WTC11 (cell line): ENCODE measurements around the gene TFAP2E. TPM values are rescaled to one million over a fixed set of nuclear protein-coding genes. Genes with fewer than 3 reads are reported as not detected.
A peak's percentile ranks its signal among the peaks of the same experiment; 100 is the strongest.

Source experiments
- ATAC-seq: fragments of 200-7000 bp; cut with Tn5 transposase; 2 replicates; pipeline ENCODE4 v1.10.0; 2021; ENCODE audit warnings: mild to moderate bottlenecking, moderate library complexity
- CTCF ChIA-PET: fragments of 300-600 bp; sonication (Branson Sonifier 250); formaldehyde crosslinking; loops from one replicate; lab custom pipeline; 2021; ENCODE audit warnings: antibody characterized with exemption; lab: Charles Lee
- POLR2A ChIA-PET: fragments of 350-600 bp; sonication (Branson Sonifier 250); formaldehyde crosslinking; loops from one replicate; lab custom pipeline; 2021; ENCODE audit warnings: antibody characterized with exemption; lab: Charles Lee
- DNase-seq: peaks from one replicate; pipeline ENCODE4 v3.0.0; 2021; ENCODE audit warnings: low spot score
- H3K27ac Mint-ChIP-seq: 2 replicates; pipeline ENCODE4 v1.8.0; 2021; ENCODE audit warnings: mixed read lengths
- H3K27me3 Mint-ChIP-seq: 2 replicates; pipeline ENCODE4 v1.8.0; 2021; ENCODE audit warnings: low read depth, mild to moderate bottlenecking, moderate library complexity, mixed read lengths
- H3K36me3 Mint-ChIP-seq: 2 replicates; pipeline ENCODE4 v1.8.0; 2021; ENCODE audit warnings: mixed read lengths
- H3K4me1 Mint-ChIP-seq: 2 replicates; pipeline ENCODE4 v1.8.0; 2022; ENCODE audit warnings: mixed read lengths
- H3K4me3 Mint-ChIP-seq: 2 replicates; pipeline ENCODE4 v1.8.0; 2021; ENCODE audit warnings: mild to moderate bottlenecking, moderate library complexity, mixed read lengths
- H3K9me3 Mint-ChIP-seq: 2 replicates; pipeline ENCODE4 v1.8.0; 2021; ENCODE audit warnings: mixed read lengths
- AR ChIP-seq: fragments of 250-450 bp; sonication (Bioruptor Pico); IDR thresholded peaks from 2 replicates; pipeline ENCODE4 v1.9.0; 2021; ENCODE audit warnings: mild to moderate bottlenecking
- CBFB ChIP-seq: sonication (generic); formaldehyde crosslinking; IDR thresholded peaks from 2 replicates; pipeline ENCODE4 v1.8.1; 2022; ENCODE audit warnings: mild to moderate bottlenecking, low read depth, missing genetic modification reagents
- CREM ChIP-seq: sonication (generic); formaldehyde crosslinking; IDR thresholded peaks from 2 replicates; pipeline ENCODE4 v1.8.1; 2022; ENCODE audit warnings: mild to moderate bottlenecking, missing genetic modification reagents, moderate library complexity
- CTCF ChIP-seq: fragments of 200-600 bp; IDR thresholded peaks from 2 replicates; pipeline ENCODE4 v1.8.0; 2022; ENCODE audit warnings: antibody characterized with exemption
- ELF4 ChIP-seq: sonication (generic); formaldehyde crosslinking; IDR thresholded peaks from 2 replicates; pipeline ENCODE4 v1.8.1; 2022; ENCODE audit warnings: low read depth, mild to moderate bottlenecking, moderate library complexity, missing genetic modification reagents
- ETV6 ChIP-seq: sonication (generic); formaldehyde crosslinking; IDR thresholded peaks from 2 replicates; pipeline ENCODE4 v1.8.1; 2022; ENCODE audit warnings: mild to moderate bottlenecking, missing genetic modification reagents
- FOXK1 ChIP-seq: sonication (generic); formaldehyde crosslinking; IDR thresholded peaks from 2 replicates; pipeline ENCODE4 v1.8.0; 2022; ENCODE audit warnings: mild to moderate bottlenecking, moderate library complexity, missing genetic modification reagents
- HMGA2 ChIP-seq: fragments of 250-450 bp; sonication (Bioruptor Pico); IDR thresholded peaks from 2 replicates; pipeline ENCODE4 v1.4.0; 2021; ENCODE audit warnings: mild to moderate bottlenecking, moderate library complexity
- IRF2 ChIP-seq: sonication (generic); formaldehyde crosslinking; IDR thresholded peaks from 2 replicates; pipeline ENCODE4 v1.8.0; 2022; ENCODE audit warnings: low read depth, missing genetic modification reagents, borderline replicate concordance
- JUN ChIP-seq: sonication (generic); formaldehyde crosslinking; IDR thresholded peaks from 2 replicates; pipeline ENCODE4 v1.8.0; 2023; ENCODE audit warnings: mild to moderate bottlenecking, missing genetic modification reagents
- MXD4 ChIP-seq: fragments of 250-450 bp; sonication (Bioruptor Pico); IDR thresholded peaks from 2 replicates; pipeline ENCODE4 v1.8.0; 2021; ENCODE audit warnings: mild to moderate bottlenecking, moderate library complexity, borderline replicate concordance
- TEAD4 ChIP-seq: sonication (generic); formaldehyde crosslinking; IDR thresholded peaks from 2 replicates; pipeline ENCODE4 v1.8.0; 2022; ENCODE audit warnings: mild to moderate bottlenecking, missing genetic modification reagents
- ZNF317 ChIP-seq: sonication (generic); formaldehyde crosslinking; IDR thresholded peaks from 2 replicates; pipeline ENCODE4 v1.8.1; 2023; ENCODE audit warnings: low read depth, mild to moderate bottlenecking, moderate library complexity, missing genetic modification reagents, borderline replicate concordance
- total RNA-seq: library from RNA; stranded (reverse); gene quantifications from 3 replicates; pipeline ENCODE4 v1.2.3, GENCODE V29; 2021
- TF ChIP-seq, protein P1 (sequence below): sonication (generic); formaldehyde crosslinking; conservative IDR thresholded peaks from 2 replicates; pipeline ENCODE4 v1.8.1; 2022; ENCODE audit warnings: mild to moderate bottlenecking, missing genetic modification reagents
- TF ChIP-seq, protein P2 (sequence below): fragments of 250-450 bp; sonication (Bioruptor Pico); IDR thresholded peaks from 2 replicates; pipeline ENCODE4 v1.9.0; 2021; ENCODE audit warnings: mild to moderate bottlenecking
- TF ChIP-seq, protein P3 (sequence below): sonication (generic); formaldehyde crosslinking; IDR thresholded peaks from 2 replicates; pipeline ENCODE4 v1.8.1; 2022; ENCODE audit warnings: mild to moderate bottlenecking, moderate library complexity, missing genetic modification reagents
- TF ChIP-seq, protein P4 (sequence below): fragments of 250-450 bp; sonication (Bioruptor Pico); IDR thresholded peaks from 2 replicates; pipeline ENCODE4 v1.8.0; 2021; ENCODE audit warnings: mild to moderate bottlenecking
- TF ChIP-seq, protein P5 (sequence below): sonication (generic); formaldehyde crosslinking; IDR thresholded peaks from 2 replicates; pipeline ENCODE4 v1.8.0; 2023; ENCODE audit warnings: missing genetic modification reagents
- TF ChIP-seq, protein P6 (sequence below): sonication (generic); formaldehyde crosslinking; conservative IDR thresholded peaks from 2 replicates; pipeline ENCODE4 v1.8.1; 2023; ENCODE audit warnings: mild to moderate bottlenecking, low read depth, missing genetic modification reagents, moderate library complexity

TFAP2E gene
- total RNA-seq, 1 experiment from 2014 or later = 1.7 TPM

DNA sequence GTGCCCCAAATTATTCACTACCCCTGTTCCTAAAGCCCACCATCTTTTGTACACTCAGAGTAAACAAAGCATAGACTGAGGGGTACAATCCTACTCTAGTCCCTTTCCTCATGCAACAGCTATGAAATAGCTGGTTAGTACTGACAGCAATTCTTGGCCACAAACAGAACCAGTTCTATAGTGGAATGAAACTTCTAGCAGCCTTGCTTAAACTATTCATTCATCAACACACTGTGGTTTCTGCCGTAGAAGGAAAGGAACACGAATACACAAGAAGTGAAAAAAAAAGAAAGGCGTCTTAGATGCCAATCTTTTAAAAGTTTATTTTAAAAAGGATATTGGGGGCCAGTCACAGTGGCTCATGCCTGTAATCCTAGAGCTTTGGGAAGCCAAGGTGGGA lies 58.3 kb downstream of the TFAP2E start:
- POLR2A ChIA-PET = no interaction called here
- peaks cover 74% of the 10 kb centered on the region for H3K36me3 Mint-ChIP-seq
- no peaks in the 10 kb centered on the region for H3K27me3 Mint-ChIP-seq
- CTCF ChIA-PET = no interaction called here
- no peak for DNase-seq
- no peak overlapping the region for H3K27ac Mint-ChIP-seq
- no peak for ATAC-seq
- H3K9me3 Mint-ChIP-seq = no peaks in the 10 kb centered on the region
- no peak for TF ChIP-seq CREM (CRISPR knock-in tag)
- no peak for TF ChIP-seq TEAD4 (CRISPR knock-in tag)
- TF ChIP-seq, protein P1, sequence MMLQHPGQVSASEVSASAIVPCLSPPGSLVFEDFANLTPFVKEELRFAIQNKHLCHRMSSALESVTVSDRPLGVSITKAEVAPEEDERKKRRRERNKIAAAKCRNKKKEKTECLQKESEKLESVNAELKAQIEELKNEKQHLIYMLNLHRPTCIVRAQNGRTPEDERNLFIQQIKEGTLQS (CRISPR knock-in tag) = no peak
- TF ChIP-seq ELF4 (CRISPR knock-in tag) = no peak
- TF ChIP-seq ZNF317 = no peak
- no peak overlapping the region for H3K4me3 Mint-ChIP-seq
- no peaks in the 10 kb centered on the region for H3K4me1 Mint-ChIP-seq

DNA sequence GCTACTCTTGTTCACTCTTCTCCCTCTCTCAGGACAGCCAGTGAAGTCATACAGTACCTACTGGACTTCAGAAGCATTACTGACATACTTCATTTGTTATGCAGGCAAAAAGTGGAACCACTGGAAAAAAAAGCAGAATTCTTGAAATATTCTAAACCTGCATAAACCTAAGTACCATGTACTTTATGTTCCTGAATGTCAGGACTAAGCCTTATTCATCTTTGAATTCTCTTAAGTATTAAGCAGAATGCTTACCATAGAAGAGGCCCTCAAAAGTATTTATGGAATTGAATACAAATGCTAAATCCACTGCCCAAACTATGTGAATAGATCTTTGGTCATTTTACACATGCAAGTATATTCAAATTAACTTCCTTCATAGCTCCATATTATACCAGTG lies 60.4 kb downstream of the TFAP2E start:
- TF ChIP-seq JUN (no peak), IRF2 (CRISPR knock-in tag) (no peak), AR (CRISPR knock-in tag) (no peak), ETV6 (CRISPR knock-in tag) (no peak), HMGA2 (CRISPR knock-in tag) (no peak), CBFB (no peak), FOXK1 (CRISPR knock-in tag) (no peak)
- TF ChIP-seq, protein P2, sequence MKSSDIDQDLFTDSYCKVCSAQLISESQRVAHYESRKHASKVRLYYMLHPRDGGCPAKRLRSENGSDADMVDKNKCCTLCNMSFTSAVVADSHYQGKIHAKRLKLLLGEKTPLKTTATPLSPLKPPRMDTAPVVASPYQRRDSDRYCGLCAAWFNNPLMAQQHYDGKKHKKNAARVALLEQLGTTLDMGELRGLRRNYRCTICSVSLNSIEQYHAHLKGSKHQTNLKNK (CRISPR knock-in tag) = no peak
- TF ChIP-seq, protein P3, sequence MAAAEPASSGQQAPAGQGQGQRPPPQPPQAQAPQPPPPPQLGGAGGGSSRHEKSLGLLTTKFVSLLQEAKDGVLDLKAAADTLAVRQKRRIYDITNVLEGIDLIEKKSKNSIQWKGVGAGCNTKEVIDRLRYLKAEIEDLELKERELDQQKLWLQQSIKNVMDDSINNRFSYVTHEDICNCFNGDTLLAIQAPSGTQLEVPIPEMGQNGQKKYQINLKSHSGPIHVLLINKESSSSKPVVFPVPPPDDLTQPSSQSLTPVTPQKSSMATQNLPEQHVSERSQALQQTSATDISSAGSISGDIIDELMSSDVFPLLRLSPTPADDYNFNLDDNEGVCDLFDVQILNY (CRISPR knock-in tag) = no peak
- no peak overlapping the region for H3K4me3 Mint-ChIP-seq
- peaks cover 60% of the 10 kb centered on the region for H3K36me3 Mint-ChIP-seq
- H3K4me1 Mint-ChIP-seq = peaks cover 14% of the 10 kb centered on the region
- H3K9me3 Mint-ChIP-seq = no peaks in the 10 kb centered on the region
- no peaks in the 10 kb centered on the region for H3K27me3 Mint-ChIP-seq
- ChIA-PET POLR2A (no interaction called here), CTCF (no interaction called here)
- no peak for DNase-seq
- no peak for ATAC-seq
- H3K27ac Mint-ChIP-seq = no peak overlapping the region

DNA sequence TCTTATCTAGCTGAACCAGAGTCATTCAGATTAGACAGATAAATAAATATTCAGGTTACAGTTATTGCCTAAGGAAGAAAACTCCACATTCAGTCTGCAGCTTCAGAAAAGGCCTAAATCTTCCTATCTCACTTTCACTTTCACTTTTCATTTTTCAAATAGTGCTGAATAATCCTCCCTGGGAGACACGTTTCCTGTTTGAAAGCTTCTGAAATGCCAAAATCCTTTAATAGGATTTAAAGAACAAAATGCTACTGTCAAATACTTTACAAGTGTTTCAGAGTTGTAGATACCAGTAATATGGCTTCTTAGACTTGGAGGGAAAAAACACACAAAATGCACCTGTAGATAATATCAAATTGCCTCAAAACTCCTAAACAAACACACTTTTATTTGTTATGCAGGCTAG lies 64.3 kb downstream of the TFAP2E start:
- POLR2A ChIA-PET = no interaction called here
- Mint-ChIP-seq H3K27me3 (no peaks in the 10 kb centered on the region; the same call in 1 of the 2 replicates), H3K4me1 (peaks cover 25% of the 10 kb centered on the region), H3K36me3 (peaks cover 34% of the 10 kb centered on the region), H3K9me3 (no peaks in the 10 kb centered on the region), H3K27ac (peak overlapping the region; percentile 96), H3K4me3 (peak overlapping the region; percentile 62)
- TF ChIP-seq, protein P4, sequence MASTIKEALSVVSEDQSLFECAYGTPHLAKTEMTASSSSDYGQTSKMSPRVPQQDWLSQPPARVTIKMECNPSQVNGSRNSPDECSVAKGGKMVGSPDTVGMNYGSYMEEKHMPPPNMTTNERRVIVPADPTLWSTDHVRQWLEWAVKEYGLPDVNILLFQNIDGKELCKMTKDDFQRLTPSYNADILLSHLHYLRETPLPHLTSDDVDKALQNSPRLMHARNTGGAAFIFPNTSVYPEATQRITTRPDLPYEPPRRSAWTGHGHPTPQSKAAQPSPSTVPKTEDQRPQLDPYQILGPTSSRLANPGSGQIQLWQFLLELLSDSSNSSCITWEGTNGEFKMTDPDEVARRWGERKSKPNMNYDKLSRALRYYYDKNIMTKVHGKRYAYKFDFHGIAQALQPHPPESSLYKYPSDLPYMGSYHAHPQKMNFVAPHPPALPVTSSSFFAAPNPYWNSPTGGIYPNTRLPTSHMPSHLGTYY (CRISPR knock-in tag) = no peak
- TF ChIP-seq, protein P5, sequence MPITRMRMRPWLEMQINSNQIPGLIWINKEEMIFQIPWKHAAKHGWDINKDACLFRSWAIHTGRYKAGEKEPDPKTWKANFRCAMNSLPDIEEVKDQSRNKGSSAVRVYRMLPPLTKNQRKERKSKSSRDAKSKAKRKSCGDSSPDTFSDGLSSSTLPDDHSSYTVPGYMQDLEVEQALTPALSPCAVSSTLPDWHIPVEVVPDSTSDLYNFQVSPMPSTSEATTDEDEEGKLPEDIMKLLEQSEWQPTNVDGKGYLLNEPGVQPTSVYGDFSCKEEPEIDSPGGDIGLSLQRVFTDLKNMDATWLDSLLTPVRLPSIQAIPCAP = no peak
- TF ChIP-seq CTCF = no peak
- TF ChIP-seq MXD4 (CRISPR knock-in tag) = no peak
- TF ChIP-seq, protein P6, sequence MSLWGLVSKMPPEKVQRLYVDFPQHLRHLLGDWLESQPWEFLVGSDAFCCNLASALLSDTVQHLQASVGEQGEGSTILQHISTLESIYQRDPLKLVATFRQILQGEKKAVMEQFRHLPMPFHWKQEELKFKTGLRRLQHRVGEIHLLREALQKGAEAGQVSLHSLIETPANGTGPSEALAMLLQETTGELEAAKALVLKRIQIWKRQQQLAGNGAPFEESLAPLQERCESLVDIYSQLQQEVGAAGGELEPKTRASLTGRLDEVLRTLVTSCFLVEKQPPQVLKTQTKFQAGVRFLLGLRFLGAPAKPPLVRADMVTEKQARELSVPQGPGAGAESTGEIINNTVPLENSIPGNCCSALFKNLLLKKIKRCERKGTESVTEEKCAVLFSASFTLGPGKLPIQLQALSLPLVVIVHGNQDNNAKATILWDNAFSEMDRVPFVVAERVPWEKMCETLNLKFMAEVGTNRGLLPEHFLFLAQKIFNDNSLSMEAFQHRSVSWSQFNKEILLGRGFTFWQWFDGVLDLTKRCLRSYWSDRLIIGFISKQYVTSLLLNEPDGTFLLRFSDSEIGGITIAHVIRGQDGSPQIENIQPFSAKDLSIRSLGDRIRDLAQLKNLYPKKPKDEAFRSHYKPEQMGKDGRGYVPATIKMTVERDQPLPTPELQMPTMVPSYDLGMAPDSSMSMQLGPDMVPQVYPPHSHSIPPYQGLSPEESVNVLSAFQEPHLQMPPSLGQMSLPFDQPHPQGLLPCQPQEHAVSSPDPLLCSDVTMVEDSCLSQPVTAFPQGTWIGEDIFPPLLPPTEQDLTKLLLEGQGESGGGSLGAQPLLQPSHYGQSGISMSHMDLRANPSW (CRISPR knock-in tag) = no peak
- TF ChIP-seq CBFB = no peak
- DNase-seq = no peak
- no peak for ATAC-seq
- CTCF ChIA-PET = interaction anchor here (0.6 to 1.3 kb wide), 4 partner anchors 61 to 90 kb away, joined by 3 to 5 read pairs (median 4); no protein-coding TSS in a partner anchor
